Mesothelial cell of epicardium (in vitro differentiated cells): ENCODE data around the gene DPF3. TPM values are rescaled to one million over a fixed set of nuclear protein-coding genes. Genes with fewer than 3 reads are reported as not detected.

Source experiments
- DNase-seq, 2 experiments: peaks; one replicate each; pipeline ENCODE4 v3.0.0; 2021; ENCODE audit warnings: low spot score in 2 of 2; ENCODE audit not compliant: unreplicated experiment in 2 of 2
- H3K27ac Mint-ChIP-seq: 2 replicates; pipeline ENCODE4 v1.8.0; 2021; ENCODE audit warnings: mixed read lengths
- H3K27me3 Mint-ChIP-seq: 2 replicates; pipeline ENCODE4 v1.8.0; 2021; ENCODE audit warnings: low read depth, mixed read lengths
- H3K36me3 Mint-ChIP-seq: 2 replicates; pipeline ENCODE4 v1.8.0; 2021; ENCODE audit warnings: mixed read lengths
- H3K4me1 Mint-ChIP-seq: 2 replicates; pipeline ENCODE4 v1.8.0; 2021; ENCODE audit warnings: mixed read lengths
- H3K4me3 Mint-ChIP-seq: 2 replicates; pipeline ENCODE4 v1.8.0; 2021; ENCODE audit warnings: mild to moderate bottlenecking, moderate library complexity, mixed read lengths
- H3K9me3 Mint-ChIP-seq: 2 replicates; pipeline ENCODE4 v1.8.0; 2021; ENCODE audit warnings: mixed read lengths
- total RNA-seq: library from RNA; stranded (reverse); gene quantifications from 3 replicates; pipeline ENCODE4 v1.2.1, GENCODE V29; 2021
- TF ChIP-seq, protein P1 (sequence below): fragments of 200-600 bp; sonication (generic); IDR thresholded peaks from one replicate; pipeline ENCODE4 v1.5.0; 2021; ENCODE audit warnings: antibody characterized with exemption; ENCODE audit not compliant: unreplicated experiment

DPF3 gene
- total RNA-seq, 1 donor from 2014 or later = 1.3 TPM

DNA sequence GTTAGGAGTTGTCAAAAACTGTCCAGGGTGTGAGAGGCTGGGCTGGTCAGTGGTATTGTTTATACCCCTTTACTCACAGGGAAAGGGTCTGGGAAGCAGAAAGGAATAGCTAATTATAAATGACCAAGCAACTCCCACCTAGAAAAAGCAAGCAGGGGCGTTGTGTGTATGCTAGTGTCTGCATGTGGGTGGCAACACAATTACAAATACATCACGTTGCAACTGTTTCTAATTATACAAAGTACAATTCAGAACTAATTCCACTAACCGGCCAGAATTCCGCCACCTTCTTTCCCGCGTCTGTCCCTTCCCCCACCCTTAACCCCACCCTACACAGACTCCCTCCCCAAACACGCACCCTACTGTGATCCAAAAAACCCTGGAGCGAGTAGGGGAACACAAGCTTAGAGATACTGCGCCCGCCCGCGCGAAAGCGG, 2.2 kb downstream of the DPF3 start:
- peaks cover 88% of the 10 kb centered on the region for H3K27me3 Mint-ChIP-seq
- H3K27ac Mint-ChIP-seq = no peak overlapping the region
- peak overlapping the region; percentile 81 for H3K4me3 Mint-ChIP-seq
- no peaks in the 10 kb centered on the region for H3K36me3 Mint-ChIP-seq
- no peaks in the 10 kb centered on the region for H3K9me3 Mint-ChIP-seq
- TF ChIP-seq, protein P1, sequence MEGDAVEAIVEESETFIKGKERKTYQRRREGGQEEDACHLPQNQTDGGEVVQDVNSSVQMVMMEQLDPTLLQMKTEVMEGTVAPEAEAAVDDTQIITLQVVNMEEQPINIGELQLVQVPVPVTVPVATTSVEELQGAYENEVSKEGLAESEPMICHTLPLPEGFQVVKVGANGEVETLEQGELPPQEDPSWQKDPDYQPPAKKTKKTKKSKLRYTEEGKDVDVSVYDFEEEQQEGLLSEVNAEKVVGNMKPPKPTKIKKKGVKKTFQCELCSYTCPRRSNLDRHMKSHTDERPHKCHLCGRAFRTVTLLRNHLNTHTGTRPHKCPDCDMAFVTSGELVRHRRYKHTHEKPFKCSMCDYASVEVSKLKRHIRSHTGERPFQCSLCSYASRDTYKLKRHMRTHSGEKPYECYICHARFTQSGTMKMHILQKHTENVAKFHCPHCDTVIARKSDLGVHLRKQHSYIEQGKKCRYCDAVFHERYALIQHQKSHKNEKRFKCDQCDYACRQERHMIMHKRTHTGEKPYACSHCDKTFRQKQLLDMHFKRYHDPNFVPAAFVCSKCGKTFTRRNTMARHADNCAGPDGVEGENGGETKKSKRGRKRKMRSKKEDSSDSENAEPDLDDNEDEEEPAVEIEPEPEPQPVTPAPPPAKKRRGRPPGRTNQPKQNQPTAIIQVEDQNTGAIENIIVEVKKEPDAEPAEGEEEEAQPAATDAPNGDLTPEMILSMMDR = no peak
- H3K4me1 Mint-ChIP-seq = peaks cover 33% of the 10 kb centered on the region
- no peak for DNase-seq

DNA sequence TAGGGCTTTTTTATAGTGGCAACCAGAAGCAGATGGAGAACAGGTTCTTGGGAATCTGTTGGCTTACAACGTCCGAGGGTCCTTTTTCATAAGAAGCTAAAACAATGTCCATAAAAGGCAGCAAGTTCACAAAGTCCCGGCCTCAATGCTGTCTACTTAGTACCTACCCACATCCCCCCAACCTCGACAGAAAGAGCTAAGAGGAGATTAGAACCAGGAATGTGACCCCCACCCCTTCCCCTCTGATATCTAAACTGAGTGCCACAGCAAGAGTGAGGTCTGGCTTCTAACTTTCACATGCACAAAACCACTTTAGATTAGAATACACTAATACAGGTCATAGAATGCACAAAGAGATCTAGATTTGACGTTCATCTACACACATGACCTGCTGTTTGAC, 4.5 kb downstream of the DPF3 start:
- peaks cover 20% of the 10 kb centered on the region for H3K4me1 Mint-ChIP-seq
- no peak overlapping the region for H3K4me3 Mint-ChIP-seq
- H3K36me3 Mint-ChIP-seq = no peaks in the 10 kb centered on the region
- DNase-seq = no peak
- H3K27me3 Mint-ChIP-seq = peaks cover 80% of the 10 kb centered on the region
- peaks cover 6% of the 10 kb centered on the region for H3K9me3 Mint-ChIP-seq
- no peak overlapping the region for H3K27ac Mint-ChIP-seq
- TF ChIP-seq, protein P1 = no peak

DNA sequence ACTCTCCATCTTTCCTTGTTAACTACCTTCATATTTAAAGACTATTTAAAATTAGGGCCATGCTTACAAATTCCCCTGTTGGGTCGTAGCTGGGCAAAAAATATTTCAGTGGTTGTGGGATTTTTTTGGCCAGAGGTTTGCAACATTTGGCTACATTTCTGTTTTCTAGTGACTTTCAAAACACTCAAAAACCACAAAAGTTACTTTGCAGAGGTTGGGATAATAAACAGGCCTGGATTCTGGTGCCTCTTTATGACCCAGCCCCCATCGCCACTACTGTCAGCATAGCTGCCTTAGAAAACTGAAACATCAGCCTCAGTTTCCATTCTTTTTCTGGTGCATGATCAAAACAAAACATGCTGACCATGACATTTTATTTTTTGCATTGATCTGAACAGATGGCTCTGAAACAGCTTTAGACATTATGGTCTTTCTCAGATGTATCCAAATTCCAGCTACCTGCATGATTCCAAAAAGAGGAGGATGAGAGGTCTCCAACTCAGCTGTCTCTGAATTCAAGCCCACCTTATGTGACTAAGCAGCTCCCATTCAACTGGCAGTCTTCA, 5.2 kb downstream of the DPF3 start:
- H3K27me3 Mint-ChIP-seq = peaks cover 75% of the 10 kb centered on the region
- H3K4me1 Mint-ChIP-seq = peaks cover 13% of the 10 kb centered on the region
- DNase-seq = no peak
- TF ChIP-seq, protein P1 = no peak
- H3K27ac Mint-ChIP-seq = no peak overlapping the region
- no peak overlapping the region for H3K4me3 Mint-ChIP-seq
- no peaks in the 10 kb centered on the region for H3K36me3 Mint-ChIP-seq
- H3K9me3 Mint-ChIP-seq = peaks cover 6% of the 10 kb centered on the region

- DNase-seq = no peak
- Mint-ChIP-seq H3K4me1 (peaks cover 12% of the 10 kb centered on the region), H3K36me3 (no peaks in the 10 kb centered on the region), H3K27ac (no peak overlapping the region), H3K9me3 (peaks cover 6% of the 10 kb centered on the region), H3K4me3 (no peak overlapping the region), H3K27me3 (peaks cover 79% of the 10 kb centered on the region)
- TF ChIP-seq, protein P1 = no peak
These were observed 5.7 kb downstream of the DPF3 start for GRCh38 chr14:72888192-72888591.

- Mint-ChIP-seq H3K4me1 (peaks cover 9% of the 10 kb centered on the region), H3K27me3 (peaks cover 78% of the 10 kb centered on the region)
- no peak for DNase-seq
These were observed 6.4 kb downstream of the DPF3 start for GRCh38 chr14:72887514-72887913.

More at GRCh38 chr14:72887514-72887913, 6.4 kb downstream of the DPF3 start:
- Mint-ChIP-seq H3K36me3 (no peaks in the 10 kb centered on the region), H3K9me3 (peaks cover 6% of the 10 kb centered on the region), H3K27ac (no peak overlapping the region), H3K4me3 (no peak overlapping the region)
- TF ChIP-seq, protein P1 = no peak
